Loucy (cell line): ENCODE results near the gene CHST11.

Experiments
- H2AFZ ChIP-seq: fragments of 200-600 bp; sonication (generic); 2 replicates; pipeline ENCODE4 v1.6.0; 2016; ENCODE audit warnings: antibody characterized with exemption, mild to moderate bottlenecking, low read length, moderate library complexity
- H3F3A ChIP-seq: fragments of 200-600 bp; 2 replicates; pipeline ENCODE4 v1.6.0; 2016; ENCODE audit warnings: antibody characterized with exemption, low read depth, mild to moderate bottlenecking
- H3K27me3 ChIP-seq: fragments of 200-600 bp; sonication (generic); 2 replicates; pipeline ENCODE4 v1.6.1; 2014; ENCODE audit warnings: low read length, mild to moderate bottlenecking; ENCODE audit not compliant: insufficient read depth, poor library complexity, severe bottlenecking
- H3K36me3 ChIP-seq: fragments of 200-600 bp; sonication (generic); 2 replicates; pipeline ENCODE4 v1.6.1; 2016; ENCODE audit warnings: low read length; ENCODE audit not compliant: insufficient read depth
- H3K4me1 ChIP-seq: fragments of 200-600 bp; sonication (generic); 2 replicates; pipeline ENCODE4 v1.5.1; 2014; ENCODE audit warnings: low read length, mild to moderate bottlenecking; ENCODE audit not compliant: insufficient read depth, poor library complexity, severe bottlenecking
- H3K4me2 ChIP-seq: fragments of 200-600 bp; sonication (generic); 2 replicates; pipeline ENCODE4 v1.6.0; 2014; ENCODE audit warnings: antibody characterized with exemption, low read length, low read depth, mild to moderate bottlenecking; ENCODE audit not compliant: poor library complexity, severe bottlenecking
- H3K4me3 ChIP-seq: fragments of 200-600 bp; sonication (generic); 2 replicates; pipeline ENCODE4 v1.5.1; 2014; ENCODE audit warnings: low read length, mild to moderate bottlenecking, mixed read lengths; ENCODE audit not compliant: poor library complexity, severe bottlenecking
- H3K79me2 ChIP-seq: fragments of 200-600 bp; sonication (generic); 2 replicates; pipeline ENCODE4 v1.6.1; 2014; ENCODE audit warnings: low read length; ENCODE audit not compliant: insufficient read depth
- H3K9ac ChIP-seq: fragments of 200-600 bp; sonication (generic); 2 replicates; pipeline ENCODE4 v1.6.0; 2014; ENCODE audit warnings: mild to moderate bottlenecking, low read depth, low read length, moderate library complexity; ENCODE audit not compliant: poor library complexity, severe bottlenecking
- H3K9me2 ChIP-seq: fragments of 200-600 bp; sonication (generic); replicated peaks from 2 replicates; pipeline ENCODE4 v1.6.1; 2016; ENCODE audit warnings: low read depth, low read length, mixed read lengths
- H3K9me3 ChIP-seq: fragments of 200-600 bp; sonication (generic); 2 replicates; pipeline ENCODE4 v1.6.1; 2014; ENCODE audit warnings: mild to moderate bottlenecking, antibody characterized with exemption, low read length, low read depth; ENCODE audit not compliant: insufficient read depth
- H4K20me1 ChIP-seq: fragments of 200-600 bp; sonication (generic); 2 replicates; pipeline ENCODE4 v1.6.0; 2014; ENCODE audit warnings: antibody characterized with exemption, low read length, mild to moderate bottlenecking; ENCODE audit not compliant: insufficient read depth, poor library complexity, severe bottlenecking
- CTCF ChIP-seq: fragments of 200-600 bp; sonication (generic); conservative IDR thresholded peaks from 2 replicates; pipeline ENCODE4 v1.5.1; 2014; ENCODE audit warnings: mild to moderate bottlenecking, antibody characterized with exemption, low read length
- EZH2phosphoT487 ChIP-seq: fragments of 200-600 bp; IDR thresholded peaks from 2 replicates; pipeline ENCODE4 v1.6.1; 2018; ENCODE audit warnings: antibody characterized with exemption, mild to moderate bottlenecking, moderate library complexity, borderline replicate concordance

CHST11 gene

GRCh38 chr12:104598342-104599271 is 141.9 kb downstream of the CHST11 start:
- peaks cover 44% of the 10 kb centered on the region for H3K36me3 ChIP-seq
- peak overlapping the region; percentile 61 for H3K4me2 ChIP-seq
- no peak for TF ChIP-seq CTCF
- peaks cover 94% of the 10 kb centered on the region for H4K20me1 ChIP-seq
- no peaks in the 10 kb centered on the region for H3K27me3 ChIP-seq
- H3K9me3 ChIP-seq = no peaks in the 10 kb centered on the region
- H3K79me2 ChIP-seq = peaks cover 100% of the 10 kb centered on the region
- peaks cover 13% of the 10 kb centered on the region for H3F3A ChIP-seq
- no peak overlapping the region for H2AFZ ChIP-seq
- peaks cover 92% of the 10 kb centered on the region for H3K4me1 ChIP-seq
- H3K4me3 ChIP-seq = peak overlapping the region; percentile 47
- H3K9ac ChIP-seq = peak overlapping the region; percentile 46
- no peaks in the 10 kb centered on the region for H3K9me2 ChIP-seq

GRCh38 chr12:104599272-104600035 is 142.7 kb downstream of the CHST11 start:
- peaks cover 21% of the 10 kb centered on the region for H3F3A ChIP-seq
- H3K9ac ChIP-seq = peak overlapping the region; percentile 46
- H3K9me2 ChIP-seq = no peaks in the 10 kb centered on the region
- H3K4me1 ChIP-seq = peaks cover 95% of the 10 kb centered on the region
- peak overlapping the region; percentile 47 for H3K4me3 ChIP-seq
- peaks cover 95% of the 10 kb centered on the region for H4K20me1 ChIP-seq
- H3K4me2 ChIP-seq = peak overlapping the region; percentile 61
- TF ChIP-seq EZH2phosphoT487 = no peak
- TF ChIP-seq CTCF = no peak
- peaks cover 100% of the 10 kb centered on the region for H3K79me2 ChIP-seq
- H2AFZ ChIP-seq = no peak overlapping the region
- H3K27me3 ChIP-seq = no peaks in the 10 kb centered on the region
- H3K36me3 ChIP-seq = peaks cover 44% of the 10 kb centered on the region
- no peaks in the 10 kb centered on the region for H3K9me3 ChIP-seq

- Histone ChIP-seq H4K20me1 (peaks cover 95% of the 10 kb centered on the region), H3K4me2 (peak overlapping the region; percentile 61)
Measured at GRCh38 chr12:104600036-104600712, 143.4 kb downstream of the CHST11 start.

More at GRCh38 chr12:104600036-104600712, 143.4 kb downstream of the CHST11 start:
- peaks cover 99% of the 10 kb centered on the region for H3K4me1 ChIP-seq
- no peak for TF ChIP-seq CTCF
- H3K36me3 ChIP-seq = peaks cover 51% of the 10 kb centered on the region
- peak overlapping the region; percentile 46 for H3K9ac ChIP-seq
- H3K27me3 ChIP-seq = no peaks in the 10 kb centered on the region
- H3K79me2 ChIP-seq = peaks cover 100% of the 10 kb centered on the region
- H3F3A ChIP-seq = peaks cover 25% of the 10 kb centered on the region
- H2AFZ ChIP-seq = no peak overlapping the region
- H3K4me3 ChIP-seq = no peak overlapping the region
- no peaks in the 10 kb centered on the region for H3K9me2 ChIP-seq
- no peaks in the 10 kb centered on the region for H3K9me3 ChIP-seq
